Fibroblast of villous mesenchyme (primary cell): ENCODE results near the gene RNF220. TPM values are rescaled to one million over a fixed set of nuclear protein-coding genes. Genes with fewer than 3 reads are reported as not detected.

Experiments
- DNase-seq: peaks from one replicate; pipeline ENCODE4 v3.0.0-alpha.2; 2010; ENCODE audit warnings: low read depth
- H3K4me3 ChIP-seq: 2 replicates; pipeline ENCODE4 v1.5.1; 2011; ENCODE audit warnings: low read depth, mild to moderate bottlenecking, low read length
- CTCF ChIP-seq: IDR thresholded peaks from 2 replicates; pipeline ENCODE4 v1.5.1; 2012; ENCODE audit warnings: low read depth, mild to moderate bottlenecking, low read length; ENCODE audit not compliant: insufficient read depth
- total RNA-seq: library from RNA; depleted of rRNA; stranded (reverse); fragments of >200 nt; gene quantifications from 2 replicates; pipeline ENCODE4 v1.2.3, GENCODE V29; 2012

RNF220 gene
- total RNA-seq, 1 donor: 47.5 TPM

- DNase-seq: peak; percentile 41
- H3K4me3 ChIP-seq: no peak overlapping the region
- TF ChIP-seq CTCF: no peak
These were observed 267.4 kb downstream of the RNF220 start for GRCh38 chr1:44672254-44672955.

DNA sequence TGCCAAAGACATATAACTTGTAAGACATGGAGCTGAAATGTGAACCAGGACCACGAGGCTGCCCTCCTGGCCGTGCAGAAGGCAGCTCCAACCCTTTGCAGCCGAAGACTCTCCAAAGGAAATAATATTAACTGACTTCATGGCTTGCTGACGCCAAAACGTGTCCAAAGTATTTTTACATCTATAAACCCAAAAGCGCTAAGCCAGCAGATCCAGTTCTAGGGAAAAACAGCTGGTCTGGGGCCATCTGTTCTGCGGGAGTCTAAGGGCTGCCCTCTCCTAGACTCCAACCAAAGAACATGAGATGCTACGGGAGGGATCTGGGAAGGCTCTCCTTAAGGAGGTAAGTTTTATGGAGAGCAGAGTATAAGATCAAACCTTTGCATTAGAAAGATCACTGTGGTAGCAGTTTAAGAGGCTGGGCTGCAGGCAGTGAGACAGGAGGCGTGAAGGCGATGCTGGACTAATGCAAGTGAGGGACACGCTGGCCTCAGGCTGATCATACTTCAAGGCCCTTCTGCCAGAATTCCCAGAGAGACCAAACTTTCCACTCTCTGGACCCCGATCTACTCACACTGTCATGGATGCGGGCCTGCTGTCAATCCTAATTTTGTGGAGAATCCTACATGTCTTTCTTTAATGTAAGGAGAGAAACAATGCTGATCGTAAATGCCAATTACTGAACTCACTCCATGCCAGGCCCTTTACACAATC, 268.1 kb downstream of the RNF220 start:
- DNase-seq: peak; percentile 67
- no peak for TF ChIP-seq CTCF
- peak overlapping the region; percentile 87 for H3K4me3 ChIP-seq

GRCh38 chr1:44673675-44674112, 268.6 kb downstream of the RNF220 start:
- H3K4me3 ChIP-seq: peak overlapping the region; percentile 87
- DNase-seq: peak; percentile 42
- TF ChIP-seq CTCF: no peak

DNA sequence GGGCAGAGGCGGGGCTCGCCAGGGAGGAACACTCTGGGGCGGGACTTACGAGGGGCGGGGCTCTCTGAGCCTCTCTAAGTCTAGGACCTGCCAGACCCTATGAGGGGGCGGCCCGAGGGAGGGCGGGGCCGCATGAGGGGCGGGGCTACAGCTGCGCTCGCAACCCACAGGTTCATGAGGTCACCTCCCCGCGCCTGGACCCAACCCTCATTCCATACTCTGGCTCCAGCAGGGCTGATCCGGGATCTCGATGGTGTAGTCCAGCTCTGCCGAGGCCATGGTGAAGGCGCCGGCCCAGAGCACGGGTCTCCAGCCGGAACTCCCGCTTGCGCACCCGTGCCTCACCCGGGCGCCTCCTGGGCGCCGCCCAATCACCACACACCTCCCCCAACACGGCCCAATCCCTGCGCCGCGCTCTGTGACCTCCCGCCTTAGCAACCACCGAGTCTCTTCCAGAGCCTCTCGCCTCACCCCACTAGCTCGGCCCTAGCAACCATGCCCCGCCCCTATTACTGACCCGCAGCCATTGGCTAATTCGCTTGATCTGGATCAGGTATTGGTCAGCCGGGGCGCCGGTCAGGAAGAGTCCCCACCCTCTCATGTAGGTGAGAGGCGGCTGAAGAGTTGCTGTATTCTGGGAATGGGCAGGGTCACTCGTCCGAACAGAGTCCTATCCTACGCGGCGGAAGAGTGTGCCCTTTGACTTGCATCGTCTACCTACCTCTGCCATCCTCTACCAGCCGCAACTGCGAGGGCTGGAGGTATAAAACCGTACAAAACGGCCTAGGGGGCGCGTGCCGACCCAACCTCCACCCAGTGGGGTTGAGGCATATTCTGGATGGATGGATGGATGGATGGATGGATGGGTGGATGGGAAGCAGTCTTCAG, 269.3 kb downstream of the RNF220 start, which contains the start of the genes ARMH1 and TMEM53:
Gene ARMH1 (plus strand): TSS at position 602 of the 888 bp plus-strand sequence. CDS start 14,984 bp downstream, outside the sequence.
Gene TMEM53 (minus strand): TSS at position 369 of the 888 bp plus-strand sequence. CDS start 90 bp downstream, at position 279.
- peak; percentile 99 for DNase-seq
- H3K4me3 ChIP-seq: peak within 1 kb of the TSS; percentile 87
- TF ChIP-seq CTCF: no peak

DNA sequence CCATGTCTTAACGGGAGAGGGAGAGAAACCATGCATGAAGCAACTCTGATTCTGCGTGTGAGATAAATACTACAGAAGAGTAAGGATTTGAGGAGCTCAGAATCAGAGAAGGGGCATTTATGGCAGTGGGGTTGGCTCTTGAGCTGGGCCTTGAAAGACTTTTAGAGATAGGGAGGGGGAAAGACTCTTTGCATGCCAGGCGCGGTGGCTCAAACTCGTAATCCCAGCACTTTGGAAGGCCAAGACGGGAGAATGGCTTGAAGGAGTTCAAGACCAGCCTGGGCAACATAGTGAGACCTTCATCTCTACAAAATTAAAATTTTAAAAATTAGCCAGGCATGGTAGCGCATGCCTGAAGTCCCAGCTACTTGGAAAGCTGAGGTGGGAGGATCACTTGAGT, 270.1 kb downstream of the RNF220 start:
- no peak for DNase-seq
- no peak for TF ChIP-seq CTCF
- peak overlapping the region; percentile 87 for H3K4me3 ChIP-seq

DNA sequence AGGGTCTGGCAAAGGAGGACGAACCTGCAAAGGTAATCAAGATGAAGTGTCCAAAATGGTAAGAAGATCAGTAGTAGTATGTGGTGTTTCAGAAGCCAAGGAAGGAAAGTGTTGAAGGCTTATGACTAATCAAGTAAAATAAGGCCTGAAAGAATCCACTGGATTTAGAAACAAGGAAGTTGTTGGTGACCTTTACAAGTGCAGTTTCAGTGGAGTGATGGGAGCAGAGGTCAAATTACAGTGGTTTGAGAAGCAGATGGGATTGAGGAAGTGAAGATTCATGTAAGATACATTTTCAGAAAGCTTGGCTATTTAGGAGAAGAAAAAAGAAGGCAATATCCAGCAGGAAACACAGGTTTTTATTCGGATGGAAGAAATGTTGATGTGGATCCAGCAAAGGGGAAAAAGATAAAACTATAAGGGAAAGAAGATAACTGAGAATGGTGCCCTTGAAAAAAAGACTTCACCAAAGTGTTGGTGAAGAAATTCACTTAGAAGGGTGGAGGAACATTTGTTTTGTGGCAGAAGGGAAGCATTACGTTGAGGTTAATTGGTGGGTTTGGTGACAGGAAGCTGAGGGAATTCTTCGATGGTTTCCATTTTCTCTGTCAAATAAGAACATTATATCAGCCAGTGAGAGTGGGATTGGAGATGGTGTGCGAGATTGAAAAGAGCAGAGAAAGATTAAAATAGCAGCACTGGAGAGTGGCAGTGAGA, 271.6 kb downstream of the RNF220 start:
- TF ChIP-seq CTCF: no peak
- peak; percentile 82 for DNase-seq

More for the DNA sequence above, 271.6 kb downstream of the RNF220 start:
- no peak overlapping the region for H3K4me3 ChIP-seq
